Endothelial cell of umbilical vein (primary cell): ENCODE data around the gene PLXNB2. TPM values are rescaled to one million over a fixed set of nuclear protein-coding genes. Genes with fewer than 3 reads are reported as not detected.

Experiments
- BruUV-seq: library from RNA; stranded (reverse); fragments of 400-500 nt; replicated peaks from 2 replicates; lab custom pipeline; 2021; lab: Mats Ljungman, UMichigan
- CTCF ChIA-PET: fragments of 300-600, 350-600 bp; sonication (Branson Sonifier 250); formaldehyde crosslinking; loops from one replicate; lab custom pipeline; 2021; ENCODE audit warnings: antibody characterized with exemption, inconsistent platforms; lab: Charles Lee
- POLR2A ChIA-PET: fragments of 300-600, 350-600 bp; sonication (Branson Sonifier 250); formaldehyde crosslinking; loops from one replicate; lab custom pipeline; 2021; ENCODE audit warnings: antibody characterized with exemption, inconsistent platforms; lab: Charles Lee
- DNase-seq: peaks from one replicate; pipeline ENCODE4 v3.0.0-alpha.2; 2011; ENCODE audit warnings: low read depth, low spot score
- FAIRE-seq: peaks from 2 replicates; lab custom pipeline; 2011; peaks lifted over from hg19 to GRCh38; lab: Jason Lieb, UNC
- H2AFZ ChIP-seq: 2 replicates; pipeline ENCODE4 v1.6.0; 2012; ENCODE audit warnings: low read depth, low read length, control low read depth, inconsistent platforms
- H3K27ac ChIP-seq: 2 replicates; pipeline ENCODE4 v1.5.1; 2011; ENCODE audit warnings: low read depth, mild to moderate bottlenecking, control low read depth, low read length, moderate library complexity; ENCODE audit not compliant: insufficient read depth
- H3K27me3 ChIP-seq, 2 experiments: 2 replicates each; pipeline versions ENCODE4 v1.6.0 to v1.6.1; 2011; ENCODE audit warnings: low read length in 2 of 2, mixed read lengths in 1 of 2; ENCODE audit not compliant: control insufficient read depth in 2 of 2, insufficient read depth in 2 of 2
- H3K36me3 ChIP-seq, 2 experiments: 2 replicates in 1 of 2; 3 replicates in 1 of 2; pipeline ENCODE4 v1.5.1; 2011; ENCODE audit warnings: low read length in 2 of 2, mild to moderate bottlenecking in 1 of 2, moderate library complexity in 1 of 2; ENCODE audit not compliant: control insufficient read depth in 2 of 2, insufficient read depth in 2 of 2; ENCODE audit errors: extremely low read depth in 1 of 2
- H3K4me1 ChIP-seq: 3 replicates; pipeline ENCODE4 v1.5.1; 2011; ENCODE audit warnings: mild to moderate bottlenecking, low read length; ENCODE audit not compliant: control insufficient read depth, insufficient read depth; ENCODE audit errors: extremely low read depth
- H3K4me2 ChIP-seq: 2 replicates; pipeline ENCODE4 v1.6.1; 2011; ENCODE audit warnings: low read length, control low read depth, mixed read lengths; ENCODE audit not compliant: insufficient read depth
- H3K4me3 ChIP-seq, 3 experiments: fragments of 200-600 bp in 1 of 3; sonication (generic), shearing (Covaris generic) in 1 of 3; replicated peaks in 1 of 3; 2 replicates each; pipeline ENCODE4 v1.5.1; 2011 to 2016; ENCODE audit warnings: control low read depth in 3 of 3, low read length in 3 of 3, mild to moderate bottlenecking in 2 of 3, inconsistent platforms in 1 of 3, low read depth in 1 of 3, moderate library complexity in 1 of 3; ENCODE audit not compliant: insufficient read depth in 1 of 3
- H3K79me2 ChIP-seq: 2 replicates; pipeline ENCODE4 v1.6.0; 2012; ENCODE audit warnings: low read length, inconsistent platforms; ENCODE audit not compliant: control insufficient read depth, insufficient read depth
- H3K9ac ChIP-seq: replicated peaks from 2 replicates; pipeline ENCODE3; 2011; ENCODE audit warnings: low read length, control low read depth; ENCODE audit not compliant: insufficient read depth; ENCODE audit errors: extremely low read depth
- H3K9me1 ChIP-seq: replicated peaks from 3 replicates; pipeline ENCODE4 v1.6.0; 2011; ENCODE audit warnings: mild to moderate bottlenecking, low read length; ENCODE audit not compliant: control insufficient read depth, insufficient read depth; ENCODE audit errors: extremely low read depth
- H3K9me3 ChIP-seq: replicated peaks from 2 replicates; pipeline ENCODE4 v1.5.1; 2012; ENCODE audit warnings: low read length, inconsistent platforms; ENCODE audit not compliant: control insufficient read depth, insufficient read depth
- H4K20me1 ChIP-seq: replicated peaks from 2 replicates; pipeline ENCODE3; 2011; ENCODE audit warnings: mild to moderate bottlenecking, low read length; ENCODE audit not compliant: control insufficient read depth, insufficient read depth; ENCODE audit errors: extremely low read depth
- CTCF ChIP-seq, 2 donors: IDR thresholded peaks; 1 replicate in 1 of 2; 2 replicates in 1 of 2; pipeline ENCODE4 v1.5.1; 2011; ENCODE audit warnings: low read length in 2 of 2, mild to moderate bottlenecking in 2 of 2, moderate library complexity in 2 of 2, control low read depth in 1 of 2, inconsistent platforms in 1 of 2, low read depth in 1 of 2; ENCODE audit not compliant: insufficient read depth in 1 of 2; ENCODE audit errors: extremely low read depth in 1 of 2
- EZH2 ChIP-seq: IDR thresholded peaks from 2 replicates; pipeline ENCODE4 v1.6.1; 2012; ENCODE audit warnings: borderline replicate concordance, low read depth, mild to moderate bottlenecking, moderate library complexity, low read length, inconsistent platforms; ENCODE audit not compliant: severe bottlenecking
- FOS ChIP-seq: IDR thresholded peaks from 2 replicates; pipeline ENCODE4 v1.6.1; 2011; ENCODE audit warnings: mild to moderate bottlenecking, low read length, moderate library complexity, borderline replicate concordance; ENCODE audit not compliant: insufficient read depth
- MAX ChIP-seq: IDR thresholded peaks from 2 replicates; pipeline ENCODE4 v1.6.1; 2011; ENCODE audit not compliant: insufficient read depth, insufficient read length
- MYC ChIP-seq: IDR thresholded peaks from one replicate; pipeline ENCODE4 v1.6.1; 2011; ENCODE audit warnings: mild to moderate bottlenecking, low read depth, low read length
- POLR2A ChIP-seq: IDR thresholded peaks from 2 replicates; pipeline ENCODE4 v1.6.1; 2012; ENCODE audit warnings: low read depth, mild to moderate bottlenecking, control low read depth, low read length
- dilution Hi-C: fragments of 300-500 bp; cut with MboI; formaldehyde crosslinking; loops from one replicate; pipeline ENCODE4 v1.15.0; 2019; ENCODE audit warnings: low sequenced_read_pairs; ENCODE audit not compliant: extremely low pct_ligation_motif_present
- intact Hi-C: fragments of 100-400 bp; cut with micrococcal nuclease; formaldehyde crosslinking; loops from one replicate; pipeline ENCODE4 v1.10.0; 2022
- polyA plus RNA-seq, 4 experiments: library from polyadenylated mRNA; depleted of rRNA in 3 of 4; stranded (reverse) in 3 of 4; unstranded in 1 of 4; fragments of >200 nt; gene quantifications; 2 replicates each; pipeline versions ENCODE4 v1.2.1 to v1.2.3, GENCODE V29; 2011 to 2012; ENCODE audit warnings: missing spikeins in 1 of 4
- total RNA-seq: library from RNA; stranded (reverse); gene quantifications from 2 replicates; pipeline ENCODE4 v1.2.3, GENCODE V29; 2021

Gene PLXNB2
- total and polyA plus RNA-seq, 2 donors (not counting 3 experiments of a cell fraction or from before 2014, with no cell fraction given) = 82.3 to 139 TPM

- Histone ChIP-seq H3K9me3 (no peaks in the 10 kb centered on the region), H3K4me1 (peaks cover 22% of the 10 kb centered on the region), H3K9ac (no peak overlapping the region), H3K79me2 (peaks cover 94% of the 10 kb centered on the region), H3K4me2 (no peak overlapping the region), H3K36me3 (peaks cover 0 to 6% of the 10 kb centered on the region in 2 experiments), H3K4me3 (no peak overlapping the region), H3K27ac (no peak overlapping the region), H3K9me1 (no peaks in the 10 kb centered on the region), H4K20me1 (no peaks in the 10 kb centered on the region), H3K27me3 (no peaks in the 10 kb centered on the region), H2AFZ (no peak overlapping the region)
- FAIRE-seq (no peak), DNase-seq (no peak)
- dilution Hi-C loops (no loop called here), intact Hi-C loops (no loop called here)
- TF ChIP-seq MAX (no peak), EZH2 (no peak), CTCF (IDR thresholded peaks at IDR 0.05; ENCODE audit: extremely low read depth in 1 of 2, insufficient read depth in 1 of 2, low read depth in 1 of 2, low read length in 2 of 2) (no peak), MYC (no peak)
- ChIA-PET POLR2A (no interaction called here), CTCF (interaction anchor here (0.8 to 1.1 kb wide), 2 partner anchors 25 to 26 kb away, joined by 3 read pairs; no protein-coding TSS in a partner anchor)
- BruUV-seq = no TSS peak
Observed at GRCh38 chr22:50302041-50302541, 5.4 kb downstream of the PLXNB2 start.

- Histone ChIP-seq H3K9ac (no peak overlapping the region), H3K4me3 (no peak overlapping the region), H3K36me3 (peaks cover 0 to 6% of the 10 kb centered on the region in 2 experiments), H3K9me1 (no peaks in the 10 kb centered on the region), H3K27ac (no peak overlapping the region), H3K4me2 (no peak overlapping the region), H3K9me3 (no peaks in the 10 kb centered on the region), H3K27me3 (no peaks in the 10 kb centered on the region), H3K4me1 (peaks cover 22% of the 10 kb centered on the region), H3K79me2 (peaks cover 95% of the 10 kb centered on the region), H2AFZ (no peak overlapping the region), H4K20me1 (no peaks in the 10 kb centered on the region)
- intact Hi-C loops (no loop called here), dilution Hi-C loops (no loop called here)
- FAIRE-seq = no peak
- DNase-seq = no peak
- ChIA-PET CTCF (no interaction called here), POLR2A (no interaction called here)
- no TSS peak for BruUV-seq
- TF ChIP-seq FOS (no peak), POLR2A (no peak)
Observed at GRCh38 chr22:50301581-50301991, 5.9 kb downstream of the PLXNB2 start.
